H1 (cell line): ENCODE results near the gene FAM168B. TPM values are rescaled to one million over a fixed set of nuclear protein-coding genes. Genes with fewer than 3 reads are reported as not detected.

Experiments used
- CTCF ChIA-PET: fragments of 300-600 bp; sonication (Branson Sonifier 250); formaldehyde crosslinking; loops from one replicate; lab custom pipeline; 2021; ENCODE audit not compliant: partially characterized antibody; lab: Charles Lee
- POLR2A ChIA-PET: fragments of 300-600 bp; sonication (Branson Sonifier 250); formaldehyde crosslinking; loops from one replicate; lab custom pipeline; 2021; ENCODE audit warnings: inconsistent platforms; ENCODE audit not compliant: partially characterized antibody; lab: Charles Lee
- DNase-seq, 2 experiments: peaks; one replicate each; pipeline versions ENCODE4 v3.0.0 to v3.0.0-alpha.2; 2010 to 2022; ENCODE audit warnings: low spot score in 2 of 2, low read depth in 1 of 2, mixed read lengths in 1 of 2
- FAIRE-seq: peaks from 2 replicates; lab custom pipeline; 2011; peaks lifted over from hg19 to GRCh38; lab: Jason Lieb, UNC
- H2AFZ ChIP-seq: 2 replicates; pipeline ENCODE4 v1.8.1; 2012; ENCODE audit warnings: low read length, inconsistent platforms
- H2AK5ac ChIP-seq: 2 replicates; pipeline ENCODE4 v1.6.1; 2013; ENCODE audit warnings: low read depth, low read length
- H2BK120ac ChIP-seq: replicated peaks from 2 replicates; pipeline ENCODE3; 2013; ENCODE audit warnings: low read depth, low read length, inconsistent platforms
- H2BK12ac ChIP-seq: 2 replicates; pipeline ENCODE4 v1.6.1; 2013; ENCODE audit warnings: low read depth, low read length
- H2BK15ac ChIP-seq: 2 replicates; pipeline ENCODE4 v1.6.1; 2013; ENCODE audit warnings: low read length
- H2BK20ac ChIP-seq: 2 replicates; pipeline ENCODE4 v1.6.1; 2013; ENCODE audit warnings: low read length
- H2BK5ac ChIP-seq: 2 replicates; pipeline ENCODE4 v1.6.1; 2013; ENCODE audit warnings: low read depth, low read length
- H3K14ac ChIP-seq: 2 replicates; pipeline ENCODE4 v1.6.1; 2013; ENCODE audit warnings: inconsistent platforms; ENCODE audit not compliant: insufficient read length
- H3K18ac ChIP-seq: 2 replicates; pipeline ENCODE4 v1.6.1; 2013; ENCODE audit warnings: low read length; ENCODE audit errors: extremely low read depth
- H3K23ac ChIP-seq: 2 replicates; pipeline ENCODE4 v1.6.1; 2013; ENCODE audit warnings: inconsistent platforms; ENCODE audit not compliant: insufficient read length
- H3K23me2 ChIP-seq: 2 replicates; pipeline ENCODE4 v1.6.1; 2013; ENCODE audit warnings: low read depth, low read length
- H3K27ac ChIP-seq: 2 replicates; pipeline ENCODE4 v1.6.1; 2011; ENCODE audit warnings: low read depth, low read length, inconsistent platforms
- H3K27me3 ChIP-seq, 4 experiments: replicated peaks in 1 of 4; 1 replicate in 1 of 4; 2 replicates in 3 of 4; pipeline versions ENCODE4 v1.6.1 to v1.8.1; 2011 to 2013; ENCODE audit warnings: low read length in 3 of 4, mild to moderate bottlenecking in 3 of 4, inconsistent platforms in 2 of 4, mixed read lengths in 2 of 4, moderate library complexity in 1 of 4; ENCODE audit not compliant: control insufficient read depth in 3 of 4, insufficient read depth in 3 of 4; ENCODE audit errors: extremely low read depth in 1 of 4
- H3K36me3 ChIP-seq, 4 experiments: 2 replicates each; pipeline versions ENCODE4 v1.6.1 to v1.8.1; 2011 to 2013; ENCODE audit warnings: mild to moderate bottlenecking in 4 of 4, low read length in 3 of 4, moderate library complexity in 2 of 4, control low read depth in 1 of 4, inconsistent platforms in 1 of 4; ENCODE audit not compliant: insufficient read depth in 4 of 4, control insufficient read depth in 2 of 4
- H3K4ac ChIP-seq: replicated peaks from 2 replicates; pipeline ENCODE3; 2013; ENCODE audit warnings: low read length, low read depth, mixed read lengths, inconsistent platforms; ENCODE audit not compliant: insufficient read length
- H3K4me1 ChIP-seq, 4 experiments: replicated peaks in 1 of 4; 1 replicate in 1 of 4; 2 replicates in 3 of 4; pipeline versions ENCODE4 v1.6.1 to v1.8.1; 2011 to 2013; ENCODE audit warnings: low read length in 3 of 4, inconsistent platforms in 2 of 4, mixed read lengths in 1 of 4; ENCODE audit not compliant: insufficient read depth in 4 of 4, control insufficient read depth in 3 of 4
- H3K4me2 ChIP-seq, 2 experiments: 2 replicates each; pipeline versions ENCODE4 v1.6.1 to v1.8.1; 2011 to 2013; ENCODE audit warnings: low read depth in 2 of 2, low read length in 2 of 2, control low read depth in 1 of 2, inconsistent platforms in 1 of 2, mild to moderate bottlenecking in 1 of 2; ENCODE audit not compliant: insufficient read depth in 1 of 2
- H3K4me3 ChIP-seq, 4 experiments: fragments of 200-600, 300-600 bp in 1 of 4; sonication (generic), shearing (Covaris generic), sonication (Bioruptor Twin) in 1 of 4; 2 replicates each; pipeline versions ENCODE4 v1.5.1 to v1.8.1; 2011 to 2016; ENCODE audit warnings: low read length in 4 of 4, low read depth in 3 of 4, control low read depth in 2 of 4, inconsistent platforms in 2 of 4, mild to moderate bottlenecking in 2 of 4, mixed read lengths in 1 of 4, moderate library complexity in 1 of 4; ENCODE audit not compliant: insufficient read depth in 2 of 4; ENCODE audit errors: extremely low read depth in 1 of 4
- H3K56ac ChIP-seq: replicated peaks from 2 replicates; pipeline ENCODE3; 2013; ENCODE audit warnings: low read depth, mild to moderate bottlenecking, mixed read lengths, low read length, inconsistent platforms; ENCODE audit not compliant: insufficient read length
- H3K79me1 ChIP-seq: 2 replicates; pipeline ENCODE4 v1.6.1; 2013; ENCODE audit warnings: low read depth, low read length, control low read depth
- H3K79me2 ChIP-seq, 2 experiments: 2 replicates each; pipeline versions ENCODE4 v1.6.1 to v1.8.1; 2012 to 2013; ENCODE audit warnings: low read length in 2 of 2, mild to moderate bottlenecking in 2 of 2, inconsistent platforms in 1 of 2; ENCODE audit not compliant: insufficient read depth in 2 of 2, control insufficient read depth in 1 of 2
- H3K9ac ChIP-seq, 4 experiments: replicated peaks in 1 of 4; 1 replicate in 1 of 4; 2 replicates in 3 of 4; pipeline versions ENCODE4 v1.6.1 to v1.8.1; 2011 to 2013; ENCODE audit warnings: low read depth in 3 of 4, low read length in 3 of 4, control low read depth in 2 of 4, mild to moderate bottlenecking in 2 of 4, moderate library complexity in 2 of 4, inconsistent platforms in 1 of 4; ENCODE audit errors: extremely low read depth in 1 of 4
- H3K9me3 ChIP-seq, 2 experiments: 2 replicates each; pipeline versions ENCODE4 v1.6.1 to v1.8.1; 2012 to 2013; ENCODE audit warnings: mild to moderate bottlenecking in 2 of 2, moderate library complexity in 2 of 2, control low read depth in 1 of 2, inconsistent platforms in 1 of 2, low read depth in 1 of 2, low read length in 1 of 2, mixed read lengths in 1 of 2; ENCODE audit not compliant: insufficient read depth in 2 of 2
- H4K20me1 ChIP-seq, 2 experiments: replicated peaks in 1 of 2; 2 replicates each; pipeline versions ENCODE3 to v1.8.1; 2011 to 2013; ENCODE audit warnings: inconsistent platforms in 2 of 2, low read length in 2 of 2, mild to moderate bottlenecking in 1 of 2; ENCODE audit not compliant: insufficient read depth in 2 of 2, control insufficient read depth in 1 of 2
- H4K5ac ChIP-seq: 2 replicates; pipeline ENCODE4 v1.6.1; 2013; ENCODE audit warnings: low read length, low read depth, mixed read lengths, inconsistent platforms; ENCODE audit not compliant: insufficient read length
- H4K8ac ChIP-seq: 2 replicates; pipeline ENCODE4 v1.8.0; 2013; ENCODE audit warnings: mild to moderate bottlenecking, moderate library complexity, low read length, inconsistent platforms; ENCODE audit not compliant: insufficient read depth; ENCODE audit errors: extremely low read depth
- H4K91ac ChIP-seq: replicated peaks from 2 replicates; pipeline ENCODE3; 2013; ENCODE audit warnings: low read length, mixed read lengths, inconsistent platforms; ENCODE audit not compliant: insufficient read length
- ASH2L ChIP-seq: fragments of 200-600, 300-600 bp; sonication (generic); IDR thresholded peaks from one replicate; pipeline ENCODE4 v1.7.1; 2017; ENCODE audit warnings: low read length
- EZH2 ChIP-seq: fragments of 200-600 bp; sonication (generic); IDR thresholded peaks from 2 replicates; pipeline ENCODE4 v1.7.1; 2012; ENCODE audit warnings: low read depth, mild to moderate bottlenecking, moderate library complexity, low read length, inconsistent platforms; ENCODE audit not compliant: severe bottlenecking
- RAD21 ChIP-seq, 2 experiments: IDR thresholded peaks in 1 of 2; conservative IDR thresholded peaks in 1 of 2; 2 replicates each; pipeline ENCODE4 v1.6.1; 2011; ENCODE audit warnings: low read depth in 2 of 2, low read length in 2 of 2, improper control_type of control experiment in 1 of 2, inconsistent platforms in 1 of 2, mild to moderate bottlenecking in 1 of 2, moderate library complexity in 1 of 2
- RXRA ChIP-seq: IDR thresholded peaks from 2 replicates; pipeline ENCODE4 v1.6.1; 2011; ENCODE audit warnings: low read depth, mild to moderate bottlenecking, low read length, moderate library complexity; ENCODE audit not compliant: insufficient read depth
- WGBS, 2 experiments: shearing (Covaris generic) in 1 of 2; methylation state at CpG; one replicate each; pipeline versions ENCODE4 v1.1.6 to v1.1.7; 2013 to 2015; ENCODE audit warnings: low lambda C conversion rate in 2 of 2, mixed read lengths in 2 of 2, inconsistent platforms in 1 of 2, low coverage in 1 of 2, missing lambda C conversion rate in 1 of 2; ENCODE audit not compliant: insufficient replicate concordance in 2 of 2, insufficient coverage in 1 of 2, insufficient read length in 1 of 2; ENCODE audit errors: extremely low coverage in 1 of 2, missing lambda C conversion rate in 1 of 2; 5-methylcytosine and 5-hydroxymethylcytosine counted together
- polyA plus RNA-seq, 7 experiments: library from polyadenylated mRNA; depleted of rRNA in 3 of 7; stranded (reverse) in 5 of 7; unstranded in 2 of 7; fragments of >200 nt in 5 of 7; fragments of 200-250 nt in 2 of 7; gene quantifications; 1 replicate in 5 of 7; 2 replicates in 1 of 7; 4 replicates in 1 of 7; pipeline versions ENCODE4 v1.2.1 to v1.2.3, GENCODE V29; 2011 to 2013; ENCODE audit warnings: missing spikeins in 2 of 7, mixed read lengths in 2 of 7
- total RNA-seq: library from RNA; stranded (reverse); fragmentation: NEBNext Ultra II Directional; extraction: Animal tissue kit (Norgen Biotek cat#: 25700); gene quantifications from 2 replicates; pipeline ENCODE4 v1.2.1, GENCODE V29; 2021

FAM168B gene
- total and polyA plus RNA-seq, 2 of the 8 experiments (the other 6 are each of a cell fraction or from before 2014, with no cell fraction given) = 61.9 to 123 TPM

DNA sequence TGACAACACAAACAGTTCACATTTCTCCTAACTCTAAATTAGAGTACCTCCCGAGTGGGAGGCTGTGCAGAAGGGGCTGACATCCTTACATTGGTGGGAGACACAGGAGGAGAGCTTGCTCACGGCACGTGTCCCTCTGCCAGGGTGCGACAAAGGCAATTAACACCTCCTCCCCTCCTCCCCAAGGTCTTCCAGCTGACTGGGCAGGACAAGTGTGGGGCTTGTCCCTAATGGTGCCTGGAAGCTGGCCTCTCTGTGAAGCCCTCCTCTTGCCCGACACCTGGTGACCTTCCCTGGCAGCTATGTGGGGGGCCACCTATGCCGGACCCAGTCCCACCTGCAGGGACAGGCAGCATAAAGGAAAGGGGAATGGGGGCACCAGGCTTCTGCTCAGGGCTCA lies 57.0 kb downstream of the FAM168B start:
- H2BK5ac ChIP-seq = 0 out of 2 replicates have a peak overlapping the region, but pooled peaks have one; percentile 2

More for the DNA sequence above, 57.0 kb downstream of the FAM168B start:
- no peak overlapping the region for H3K23ac ChIP-seq
- H2BK12ac ChIP-seq = no peak overlapping the region
- TF ChIP-seq EZH2 (peak; percentile 12), RAD21 (IDR thresholded peaks at IDR 0.05 in 1 of 2, conservative IDR thresholded peaks at IDR 0.05 in 1 of 2; ENCODE audit: low read depth in 2 of 2, low read length in 2 of 2) (no peak), RXRA (no peak), ASH2L (no peak)
- no peak overlapping the region for H2BK15ac ChIP-seq
- no peak overlapping the region for H3K56ac ChIP-seq
- H4K91ac ChIP-seq = no peak overlapping the region
- peaks cover 10% of the 10 kb centered on the region; the same call in 1 of the 2 replicates for H3K23me2 ChIP-seq
- no peaks in the 10 kb centered on the region for H3K79me2 ChIP-seq
- peaks cover 6 to 33% (median 26%) of the 10 kb centered on the region in 4 experiments; a peak in 6 of 7 replicates for H3K27me3 ChIP-seq
- H3K36me3 ChIP-seq = no peaks in the 10 kb centered on the region; a peak in 1 of 8 replicates
- no peak overlapping the region for H3K9ac ChIP-seq
- 0 out of 2 replicates have a peak overlapping the region, but pooled peaks have one; percentile 7 for H2AK5ac ChIP-seq
- 86% methylated on average over 6 of the region's 6 CpGs; no CpG with 5 or more reads in 1 of the 2 experiments for WGBS, 2 experiments
- POLR2A ChIA-PET = interaction anchor here (1.9 to 2.0 kb wide), 2 partner anchors 9 to 57 kb away, joined by 6 to 9 read pairs; partner anchors contain the start of gene FAM168B
- H3K4me1 ChIP-seq = peaks cover 0 to 7% (median 4%) of the 10 kb centered on the region in 4 experiments; a peak in 6 of 7 replicates
- H2BK120ac ChIP-seq = no peak overlapping the region
- H4K20me1 ChIP-seq = peaks cover 0 to 2% of the 10 kb centered on the region in 2 experiments
- H3K4me3 ChIP-seq = no peak overlapping the region
- H3K79me1 ChIP-seq = no peaks in the 10 kb centered on the region
- no peak overlapping the region for H3K14ac ChIP-seq
- FAIRE-seq (no peak), DNase-seq (no peak)
- no peak overlapping the region for H4K5ac ChIP-seq
- H3K18ac ChIP-seq = no peak overlapping the region
- no peak overlapping the region; a peak in 1 of 4 replicates for H3K4me2 ChIP-seq
- H3K27ac ChIP-seq = no peak overlapping the region
- H4K8ac ChIP-seq = peak overlapping the region; percentile 29; the same call in 1 of the 2 replicates
- no peak overlapping the region for H2BK20ac ChIP-seq
- no peak overlapping the region for H2AFZ ChIP-seq
- no peak overlapping the region for H3K4ac ChIP-seq
- CTCF ChIA-PET = interaction anchor here (1.1 to 2.2 kb wide), 3 partner anchors 20 to 162 kb away, joined by 3 to 6 read pairs (median 3); no protein-coding TSS in a partner anchor
- H3K9me3 ChIP-seq = no peaks in the 10 kb centered on the region
